ENCODE data around the gene CETN2. TPM values are rescaled to one million over a fixed set of nuclear protein-coding genes. Genes with fewer than 3 reads are reported as not detected.

CETN2 gene
- total RNA-seq, 1 donor: 44.2 TPM

GRCh38 chrX:152853986-152854385 lies 23.4 kb upstream of the CETN2 start:
- Histone ChIP-seq H3K27me3 (ENCODE audit: insufficient read depth, low read length) (no peaks in the 10 kb centered on the region), H3K36me3 (ENCODE audit: insufficient read depth, low read length) (peaks cover 15% of the 10 kb centered on the region), H4K20me1 (ENCODE audit: insufficient read depth, low read length) (no peaks in the 10 kb centered on the region), H3K9me3 (ENCODE audit: low read depth, low read length) (no peaks in the 10 kb centered on the region), H3K27ac (ENCODE audit: low read depth, low read length) (no peak overlapping the region), H3K4me2 (ENCODE audit: insufficient read depth, low read length) (no peak overlapping the region), H3K79me2 (ENCODE audit: insufficient read depth, low read length) (no peaks in the 10 kb centered on the region), H3K4me3 (ENCODE audit: insufficient read depth, low read length) (no peak overlapping the region), H2AFZ (ENCODE audit: low read length) (no peak overlapping the region), H3K4me1 (ENCODE audit: insufficient read depth, low read length) (no peaks in the 10 kb centered on the region)
- DNase-seq (ENCODE audit: insufficient read length, low spot score, missing footprints): no peak
- TF ChIP-seq, protein P1, sequence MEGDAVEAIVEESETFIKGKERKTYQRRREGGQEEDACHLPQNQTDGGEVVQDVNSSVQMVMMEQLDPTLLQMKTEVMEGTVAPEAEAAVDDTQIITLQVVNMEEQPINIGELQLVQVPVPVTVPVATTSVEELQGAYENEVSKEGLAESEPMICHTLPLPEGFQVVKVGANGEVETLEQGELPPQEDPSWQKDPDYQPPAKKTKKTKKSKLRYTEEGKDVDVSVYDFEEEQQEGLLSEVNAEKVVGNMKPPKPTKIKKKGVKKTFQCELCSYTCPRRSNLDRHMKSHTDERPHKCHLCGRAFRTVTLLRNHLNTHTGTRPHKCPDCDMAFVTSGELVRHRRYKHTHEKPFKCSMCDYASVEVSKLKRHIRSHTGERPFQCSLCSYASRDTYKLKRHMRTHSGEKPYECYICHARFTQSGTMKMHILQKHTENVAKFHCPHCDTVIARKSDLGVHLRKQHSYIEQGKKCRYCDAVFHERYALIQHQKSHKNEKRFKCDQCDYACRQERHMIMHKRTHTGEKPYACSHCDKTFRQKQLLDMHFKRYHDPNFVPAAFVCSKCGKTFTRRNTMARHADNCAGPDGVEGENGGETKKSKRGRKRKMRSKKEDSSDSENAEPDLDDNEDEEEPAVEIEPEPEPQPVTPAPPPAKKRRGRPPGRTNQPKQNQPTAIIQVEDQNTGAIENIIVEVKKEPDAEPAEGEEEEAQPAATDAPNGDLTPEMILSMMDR (IDR thresholded peaks at IDR 0.05; ENCODE audit: extremely low read depth, low read depth, low read length): no peak

DNA sequence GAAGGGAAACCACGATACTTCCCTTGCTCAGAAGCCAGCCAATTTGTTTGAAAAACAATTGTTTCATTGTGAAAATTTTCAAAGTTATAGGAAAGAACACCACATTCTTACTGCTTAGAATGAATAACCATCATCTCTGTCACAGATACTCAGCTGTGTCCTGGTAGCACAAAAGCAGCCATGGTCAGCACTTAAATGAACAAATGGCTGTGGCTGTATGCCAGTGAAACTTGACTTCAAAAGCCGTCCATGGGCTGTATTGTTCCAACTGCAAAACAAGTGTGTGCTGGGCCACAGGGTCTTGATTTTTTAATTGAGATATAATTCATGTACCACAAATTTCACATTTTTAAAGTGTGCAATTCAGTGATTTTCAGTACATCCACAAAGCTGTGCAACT lies 19.9 kb upstream of the CETN2 start:
- TF ChIP-seq, protein P1 (IDR thresholded peaks at IDR 0.05; ENCODE audit: extremely low read depth, low read depth, low read length): no peak
- DNase-seq (ENCODE audit: insufficient read length, low spot score, missing footprints): no peak
- H3K27me3 ChIP-seq (ENCODE audit: insufficient read depth, low read length): no peaks in the 10 kb centered on the region

DNA sequence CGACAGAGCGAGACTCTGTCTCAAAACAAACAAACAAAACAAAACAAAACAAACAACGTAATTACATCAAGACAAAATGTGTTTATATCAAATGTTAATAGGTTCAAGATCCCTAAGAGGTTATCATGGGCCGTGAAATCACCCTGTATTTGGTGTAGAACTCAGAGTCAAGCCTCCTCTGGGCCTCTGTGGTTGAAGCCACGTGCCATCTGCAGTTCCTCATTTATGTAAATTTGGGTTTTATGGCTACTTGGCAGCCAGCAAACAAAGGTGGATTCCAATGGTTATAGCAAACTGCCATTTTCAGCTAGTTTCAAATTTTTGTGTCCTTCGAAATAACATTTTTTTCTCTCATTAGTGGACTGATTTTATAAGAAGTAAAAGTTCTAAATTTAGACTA lies 16.7 kb upstream of the CETN2 start:
- Histone ChIP-seq H3K9me3 (ENCODE audit: low read depth, low read length) (no peaks in the 10 kb centered on the region), H2AFZ (ENCODE audit: low read length) (no peak overlapping the region), H3K4me2 (ENCODE audit: insufficient read depth, low read length) (no peak overlapping the region), H3K27ac (ENCODE audit: low read depth, low read length) (no peak overlapping the region), H3K79me2 (ENCODE audit: insufficient read depth, low read length) (peaks cover 37% of the 10 kb centered on the region), H3K27me3 (ENCODE audit: insufficient read depth, low read length) (no peaks in the 10 kb centered on the region), H3K36me3 (ENCODE audit: insufficient read depth, low read length) (peaks cover 13% of the 10 kb centered on the region), H3K4me1 (ENCODE audit: insufficient read depth, low read length) (no peaks in the 10 kb centered on the region), H3K4me3 (ENCODE audit: insufficient read depth, low read length) (no peak overlapping the region), H4K20me1 (ENCODE audit: insufficient read depth, low read length) (peaks cover 6% of the 10 kb centered on the region)
- TF ChIP-seq, protein P1 (IDR thresholded peaks at IDR 0.05; ENCODE audit: extremely low read depth, low read depth, low read length): no peak
- no peak for DNase-seq (ENCODE audit: insufficient read length, low spot score, missing footprints)

More for the DNA sequence above, 19.9 kb upstream of the CETN2 start:
- Histone ChIP-seq H3K79me2 (ENCODE audit: insufficient read depth, low read length) (peaks cover 8% of the 10 kb centered on the region), H2AFZ (ENCODE audit: low read length) (no peak overlapping the region), H3K9me3 (ENCODE audit: low read depth, low read length) (no peaks in the 10 kb centered on the region), H3K36me3 (ENCODE audit: insufficient read depth, low read length) (peaks cover 13% of the 10 kb centered on the region), H3K4me2 (ENCODE audit: insufficient read depth, low read length) (no peak overlapping the region), H4K20me1 (ENCODE audit: insufficient read depth, low read length) (no peaks in the 10 kb centered on the region), H3K27ac (ENCODE audit: low read depth, low read length) (no peak overlapping the region), H3K4me3 (ENCODE audit: insufficient read depth, low read length) (no peak overlapping the region), H3K4me1 (ENCODE audit: insufficient read depth, low read length) (no peaks in the 10 kb centered on the region)

DNA sequence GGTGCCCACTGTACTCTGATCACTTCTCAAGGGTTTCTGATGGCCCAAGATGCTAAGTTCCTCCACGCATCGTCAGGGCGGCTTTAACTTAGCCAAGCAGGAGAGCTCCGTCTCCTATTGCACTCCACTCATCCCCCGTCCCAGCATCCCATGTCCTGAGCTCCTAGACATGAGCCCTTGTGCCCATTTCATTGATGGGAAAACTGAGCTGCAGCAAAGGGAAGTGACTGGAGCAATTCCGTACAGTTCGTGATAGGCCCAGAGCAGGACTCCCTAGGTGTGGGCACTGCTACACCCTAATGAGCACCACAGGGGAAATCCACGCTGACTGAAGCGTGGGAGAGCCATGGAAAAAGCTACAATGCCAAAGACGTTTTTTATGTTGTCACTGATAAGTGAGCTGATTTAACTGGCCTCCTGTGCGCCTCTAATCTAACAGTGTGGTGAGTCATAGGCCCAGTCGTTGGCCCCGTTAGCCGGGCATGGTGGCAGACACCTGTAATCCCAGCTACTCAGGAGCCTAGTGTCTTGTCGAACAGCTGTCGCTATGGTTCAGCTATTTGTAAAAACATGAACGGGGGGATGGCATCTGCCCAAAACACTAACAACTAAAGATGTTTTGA lies 15.2 kb upstream of the CETN2 start:
- H3K79me2 ChIP-seq (ENCODE audit: insufficient read depth, low read length): peaks cover 49% of the 10 kb centered on the region
- no peak overlapping the region for H3K4me3 ChIP-seq (ENCODE audit: insufficient read depth, low read length)
- no peak overlapping the region for H2AFZ ChIP-seq (ENCODE audit: low read length)
- H3K36me3 ChIP-seq (ENCODE audit: insufficient read depth, low read length): peaks cover 13% of the 10 kb centered on the region
- no peaks in the 10 kb centered on the region for H3K4me1 ChIP-seq (ENCODE audit: insufficient read depth, low read length)
- TF ChIP-seq, protein P1 (IDR thresholded peaks at IDR 0.05; ENCODE audit: extremely low read depth, low read depth, low read length): no peak
- no peak overlapping the region for H3K4me2 ChIP-seq (ENCODE audit: insufficient read depth, low read length)
- no peak for DNase-seq (ENCODE audit: insufficient read length, low spot score, missing footprints)
- no peak overlapping the region for H3K27ac ChIP-seq (ENCODE audit: low read depth, low read length)
- no peaks in the 10 kb centered on the region for H3K9me3 ChIP-seq (ENCODE audit: low read depth, low read length)
- H4K20me1 ChIP-seq (ENCODE audit: insufficient read depth, low read length): peaks cover 6% of the 10 kb centered on the region
- H3K27me3 ChIP-seq (ENCODE audit: insufficient read depth, low read length): no peaks in the 10 kb centered on the region
